ENCODE measurements around the gene GIPC2. TPM values are rescaled to one million over a fixed set of nuclear protein-coding genes. Genes with fewer than 3 reads are reported as not detected.
A peak's percentile ranks its signal among the peaks of the same experiment; 100 is the strongest.
"Not testable (repeated sequence)": the region's sequence is repeated elsewhere in the genome, so short reads cannot be mapped to it uniquely, and the experiment has no call there.

Gene GIPC2
- total and polyA plus RNA-seq, 2 donors (not counting 1 experiment from before 2014, with no cell fraction given): 0.50 to 0.56 TPM

DNA sequence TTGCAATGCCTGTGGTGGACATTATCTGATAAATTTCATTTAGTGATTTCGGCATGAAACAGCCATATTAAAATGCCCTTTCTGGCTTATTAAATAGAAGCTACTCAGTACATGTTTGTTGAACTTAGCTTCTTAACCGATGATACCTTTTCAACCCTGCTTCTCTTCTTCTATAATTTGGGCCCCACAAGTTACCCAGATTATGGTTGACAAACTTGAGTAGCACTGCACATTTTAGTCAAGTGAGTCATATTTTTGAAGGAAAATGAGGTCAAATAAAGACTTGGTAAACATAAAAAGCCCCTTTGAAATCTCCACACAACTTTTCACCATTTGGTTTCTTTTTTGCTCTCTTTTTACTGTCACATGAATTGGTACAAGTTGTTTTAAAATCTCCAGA is 33.8 kb downstream of the GIPC2 start:
- TF ChIP-seq EZH2 (IDR thresholded peaks at IDR 0.05; ENCODE audit: low read length, missing control alignments): no peak
- TF ChIP-seq, protein P1, sequence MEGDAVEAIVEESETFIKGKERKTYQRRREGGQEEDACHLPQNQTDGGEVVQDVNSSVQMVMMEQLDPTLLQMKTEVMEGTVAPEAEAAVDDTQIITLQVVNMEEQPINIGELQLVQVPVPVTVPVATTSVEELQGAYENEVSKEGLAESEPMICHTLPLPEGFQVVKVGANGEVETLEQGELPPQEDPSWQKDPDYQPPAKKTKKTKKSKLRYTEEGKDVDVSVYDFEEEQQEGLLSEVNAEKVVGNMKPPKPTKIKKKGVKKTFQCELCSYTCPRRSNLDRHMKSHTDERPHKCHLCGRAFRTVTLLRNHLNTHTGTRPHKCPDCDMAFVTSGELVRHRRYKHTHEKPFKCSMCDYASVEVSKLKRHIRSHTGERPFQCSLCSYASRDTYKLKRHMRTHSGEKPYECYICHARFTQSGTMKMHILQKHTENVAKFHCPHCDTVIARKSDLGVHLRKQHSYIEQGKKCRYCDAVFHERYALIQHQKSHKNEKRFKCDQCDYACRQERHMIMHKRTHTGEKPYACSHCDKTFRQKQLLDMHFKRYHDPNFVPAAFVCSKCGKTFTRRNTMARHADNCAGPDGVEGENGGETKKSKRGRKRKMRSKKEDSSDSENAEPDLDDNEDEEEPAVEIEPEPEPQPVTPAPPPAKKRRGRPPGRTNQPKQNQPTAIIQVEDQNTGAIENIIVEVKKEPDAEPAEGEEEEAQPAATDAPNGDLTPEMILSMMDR (conservative IDR thresholded peaks at IDR 0.05 in 1 of 2, IDR thresholded peaks at IDR 0.05 in 1 of 2; ENCODE audit: low read depth in 1 of 2, low read length in 2 of 2): no peak
- Histone ChIP-seq H3K4me1 (ENCODE audit: control insufficient read depth, extremely low read depth, insufficient read depth, low read length) (peaks cover 10% of the 10 kb centered on the region), H4K20me1 (ENCODE audit: control insufficient read depth, extremely low read depth, insufficient read depth, low read length) (no peaks in the 10 kb centered on the region), H3K4me3 (replicated peaks in 1 of 4; ENCODE audit: control extremely low read depth in 1 of 4, insufficient read depth in 1 of 4, low read depth in 3 of 4, low read length in 4 of 4) (no peak overlapping the region), H3K36me3 (ENCODE audit: control insufficient read depth, insufficient read depth, low read length) (no peaks in the 10 kb centered on the region), H3K79me2 (ENCODE audit: control insufficient read depth, insufficient read depth, low read length) (no peaks in the 10 kb centered on the region), H3K27me3 (ENCODE audit: control insufficient read depth, insufficient read depth, low read length) (no peaks in the 10 kb centered on the region), H3K9me3 (ENCODE audit: control insufficient read depth, insufficient read depth, low read depth, low read length) (no peaks in the 10 kb centered on the region), H2AFZ (ENCODE audit: low read length) (no peak overlapping the region), H3K9ac (ENCODE audit: insufficient read depth, low read length) (no peak overlapping the region), H3K27ac (ENCODE audit: insufficient read depth, low read length) (no peak overlapping the region), H3K4me2 (ENCODE audit: extremely low read depth, insufficient read depth, low read length) (no peak overlapping the region)
- peak; percentile 46 to 61 for DNase-seq (ENCODE audit: low read depth in 2 of 2)

GRCh38 chr1:78080767-78081166 is 35.0 kb downstream of the GIPC2 start:
- TF ChIP-seq EZH2 (IDR thresholded peaks at IDR 0.05; ENCODE audit: low read length, missing control alignments): no peak
- TF ChIP-seq, protein P1 (conservative IDR thresholded peaks at IDR 0.05 in 1 of 2, IDR thresholded peaks at IDR 0.05 in 1 of 2; ENCODE audit: low read depth in 1 of 2, low read length in 2 of 2): no peak
- no peaks in the 10 kb centered on the region for H3K79me2 ChIP-seq (ENCODE audit: control insufficient read depth, insufficient read depth, low read length)
- H3K9ac ChIP-seq (ENCODE audit: insufficient read depth, low read length): no peak overlapping the region
- no peaks in the 10 kb centered on the region for H3K27me3 ChIP-seq (ENCODE audit: control insufficient read depth, insufficient read depth, low read length)
- no peaks in the 10 kb centered on the region for H4K20me1 ChIP-seq (ENCODE audit: control insufficient read depth, extremely low read depth, insufficient read depth, low read length)
- peaks cover 10% of the 10 kb centered on the region for H3K4me1 ChIP-seq (ENCODE audit: control insufficient read depth, extremely low read depth, insufficient read depth, low read length)
- no peaks in the 10 kb centered on the region for H3K36me3 ChIP-seq (ENCODE audit: control insufficient read depth, insufficient read depth, low read length)
- no peak overlapping the region for H3K27ac ChIP-seq (ENCODE audit: insufficient read depth, low read length)
- H2AFZ ChIP-seq (ENCODE audit: low read length): peak overlapping the region; percentile 24
- peak overlapping the region; percentile 73 for H3K4me2 ChIP-seq (ENCODE audit: extremely low read depth, insufficient read depth, low read length)
- H3K9me3 ChIP-seq (ENCODE audit: control insufficient read depth, insufficient read depth, low read depth, low read length): no peaks in the 10 kb centered on the region
- no peak for DNase-seq (ENCODE audit: low read depth in 2 of 2)
- peak overlapping the region in 2 of 4 experiments; percentile 5 to 15 for H3K4me3 ChIP-seq (replicated peaks in 1 of 4; ENCODE audit: control extremely low read depth in 1 of 4, insufficient read depth in 1 of 4, low read depth in 3 of 4, low read length in 4 of 4)

- Histone ChIP-seq H3K9ac (ENCODE audit: insufficient read depth, low read length) (no peak overlapping the region), H3K4me1 (ENCODE audit: control insufficient read depth, extremely low read depth, insufficient read depth, low read length) (peaks cover 10% of the 10 kb centered on the region), H3K4me3 (replicated peaks in 1 of 4; ENCODE audit: control extremely low read depth in 1 of 4, insufficient read depth in 1 of 4, low read depth in 3 of 4, low read length in 4 of 4) (no peak overlapping the region), H3K79me2 (ENCODE audit: control insufficient read depth, insufficient read depth, low read length) (no peaks in the 10 kb centered on the region), H3K27me3 (ENCODE audit: control insufficient read depth, insufficient read depth, low read length) (no peaks in the 10 kb centered on the region), H3K36me3 (ENCODE audit: control insufficient read depth, insufficient read depth, low read length) (no peaks in the 10 kb centered on the region), H3K27ac (ENCODE audit: insufficient read depth, low read length) (no peak overlapping the region), H3K4me2 (ENCODE audit: extremely low read depth, insufficient read depth, low read length) (no peak overlapping the region), H2AFZ (ENCODE audit: low read length) (peak overlapping the region; percentile 29), H3K9me3 (ENCODE audit: control insufficient read depth, insufficient read depth, low read depth, low read length) (no peaks in the 10 kb centered on the region), H4K20me1 (ENCODE audit: control insufficient read depth, extremely low read depth, insufficient read depth, low read length) (no peaks in the 10 kb centered on the region)
- TF ChIP-seq, protein P1 (conservative IDR thresholded peaks at IDR 0.05 in 1 of 2, IDR thresholded peaks at IDR 0.05 in 1 of 2; ENCODE audit: low read depth in 1 of 2, low read length in 2 of 2): no peak
- TF ChIP-seq EZH2 (IDR thresholded peaks at IDR 0.05; ENCODE audit: low read length, missing control alignments): no peak
- DNase-seq (ENCODE audit: low read depth in 2 of 2): peak in 1 of 2 donors; percentile 74
Measured at GRCh38 chr1:78081980-78082860, 36.5 kb downstream of the GIPC2 start.

DNA sequence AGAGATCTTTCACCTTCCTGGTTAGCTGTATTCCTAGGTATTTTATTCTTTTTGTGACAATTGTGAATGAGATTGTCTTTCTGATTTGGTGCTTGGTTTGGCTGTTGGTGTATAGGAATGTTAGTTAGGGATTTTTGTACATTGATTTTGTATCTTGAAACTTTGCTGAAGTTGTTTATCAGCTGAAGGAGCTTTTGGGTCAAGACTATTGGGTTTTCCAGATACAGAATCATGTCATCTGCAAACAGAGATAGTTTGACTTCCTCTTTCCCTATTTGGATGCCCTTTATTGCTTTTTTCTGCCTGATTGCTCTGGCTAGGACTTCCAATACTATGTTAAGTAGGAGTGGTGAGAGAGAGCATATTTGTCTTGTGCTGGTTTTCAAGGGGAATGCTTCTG is 38.9 kb downstream of the GIPC2 start:
- H3K27ac ChIP-seq (ENCODE audit: insufficient read depth, low read length); H3K4me1 ChIP-seq (ENCODE audit: control insufficient read depth, extremely low read depth, insufficient read depth, low read length); H3K4me3 ChIP-seq (replicated peaks in 1 of 4; ENCODE audit: control extremely low read depth in 1 of 4, insufficient read depth in 1 of 4, low read depth in 3 of 4, low read length in 4 of 4); H3K27me3 ChIP-seq (ENCODE audit: control insufficient read depth, insufficient read depth, low read length); H3K9ac ChIP-seq (ENCODE audit: insufficient read depth, low read length); H3K36me3 ChIP-seq (ENCODE audit: control insufficient read depth, insufficient read depth, low read length); H3K79me2 ChIP-seq (ENCODE audit: control insufficient read depth, insufficient read depth, low read length); H3K9me3 ChIP-seq (ENCODE audit: control insufficient read depth, insufficient read depth, low read depth, low read length); H2AFZ ChIP-seq (ENCODE audit: low read length); DNase-seq (ENCODE audit: low read depth in 2 of 2); H3K4me2 ChIP-seq (ENCODE audit: extremely low read depth, insufficient read depth, low read length); H4K20me1 ChIP-seq (ENCODE audit: control insufficient read depth, extremely low read depth, insufficient read depth, low read length): not testable (repeated sequence)

All from fibroblast of lung (primary cell).